SK-N-SH treated with all-trans-retinoic acid at 6 μM for 48 hours (cell line): ENCODE measurements around the gene SCART1.

ENCODE experiments used
- ARNTL ChIP-seq: fragments of 450-650 bp; formaldehyde crosslinking; IDR thresholded peaks from 2 replicates; pipeline ENCODE4 v1.5.0; 2020; ENCODE audit warnings: low read depth, mild to moderate bottlenecking, moderate library complexity, borderline replicate concordance
- ESRRG ChIP-seq: fragments of 250-450 bp; sonication (Bioruptor Pico); IDR thresholded peaks from 2 replicates; pipeline ENCODE4 v1.6.1; 2021; ENCODE audit warnings: mild to moderate bottlenecking
- GLIS3 ChIP-seq: fragments of 250-450 bp; sonication (Bioruptor Pico); IDR thresholded peaks from 2 replicates; pipeline ENCODE4 v1.5.0; 2020; ENCODE audit warnings: mild to moderate bottlenecking, moderate library complexity
- ISL1 ChIP-seq: fragments of 250-450 bp; sonication (Bioruptor Pico); IDR thresholded peaks from 2 replicates; pipeline ENCODE4 v2.1.2; 2022; ENCODE audit warnings: mild to moderate bottlenecking, moderate library complexity
- OSR1 ChIP-seq: fragments of 250-450 bp; sonication (Bioruptor Pico); IDR thresholded peaks from 2 replicates; pipeline ENCODE4 v1.8.0; 2022; ENCODE audit warnings: moderate library complexity, mild to moderate bottlenecking, inconsistent platforms
- PPARA ChIP-seq: fragments of 250-450 bp; sonication (Bioruptor Pico); IDR thresholded peaks from 2 replicates; pipeline ENCODE4 v1.5.0; 2020; ENCODE audit warnings: mild to moderate bottlenecking, borderline replicate concordance
- TSHZ2 ChIP-seq: fragments of 250-450 bp; sonication (Bioruptor Pico); IDR thresholded peaks from 2 replicates; pipeline ENCODE4 v1.5.0; 2020; ENCODE audit warnings: mild to moderate bottlenecking, moderate library complexity
- ZFP3 ChIP-seq: fragments of 250-450 bp; sonication (Bioruptor Pico); IDR thresholded peaks from 2 replicates; pipeline ENCODE4 v1.5.0; 2020; ENCODE audit warnings: mild to moderate bottlenecking, moderate library complexity
- ZFP30 ChIP-seq: fragments of 450-650 bp; formaldehyde crosslinking; IDR thresholded peaks from 2 replicates; pipeline ENCODE4 v1.5.0; 2022; ENCODE audit warnings: mild to moderate bottlenecking, moderate library complexity
- ZNF565 ChIP-seq: fragments of 450-650 bp; formaldehyde crosslinking; conservative IDR thresholded peaks from 2 replicates; pipeline ENCODE4 v1.5.0; 2020; ENCODE audit warnings: low read depth, mild to moderate bottlenecking, moderate library complexity
- TF ChIP-seq, protein P1 (sequence below): fragments of 250-450 bp; sonication (Bioruptor Pico); IDR thresholded peaks from 2 replicates; pipeline ENCODE4 v1.5.1; 2021; ENCODE audit warnings: mild to moderate bottlenecking, moderate library complexity
- TF ChIP-seq, protein P2 (sequence below): fragments of 250-450 bp; sonication (Bioruptor Pico); IDR thresholded peaks from 2 replicates; pipeline ENCODE4 v1.5.1; 2020; ENCODE audit warnings: low read depth, mild to moderate bottlenecking, moderate library complexity
- TF ChIP-seq, protein P3 (sequence below): fragments of 250-450 bp; sonication (Bioruptor Pico); IDR thresholded peaks from 2 replicates; pipeline ENCODE4 v1.8.0; 2021; ENCODE audit warnings: low read depth, mild to moderate bottlenecking, moderate library complexity, borderline replicate concordance

GRCh38 chr10:133462512-133463305 is 9.0 kb downstream of the SCART1 start:
- TF ChIP-seq ARNTL (CRISPR knock-in tag) = no peak
- TF ChIP-seq OSR1 (CRISPR knock-in tag) = no peak
- TF ChIP-seq ZFP30 (CRISPR knock-in tag) = no peak
- no peak for TF ChIP-seq ISL1
- TF ChIP-seq ZFP3 (CRISPR knock-in tag) = no peak
- TF ChIP-seq, protein P1, sequence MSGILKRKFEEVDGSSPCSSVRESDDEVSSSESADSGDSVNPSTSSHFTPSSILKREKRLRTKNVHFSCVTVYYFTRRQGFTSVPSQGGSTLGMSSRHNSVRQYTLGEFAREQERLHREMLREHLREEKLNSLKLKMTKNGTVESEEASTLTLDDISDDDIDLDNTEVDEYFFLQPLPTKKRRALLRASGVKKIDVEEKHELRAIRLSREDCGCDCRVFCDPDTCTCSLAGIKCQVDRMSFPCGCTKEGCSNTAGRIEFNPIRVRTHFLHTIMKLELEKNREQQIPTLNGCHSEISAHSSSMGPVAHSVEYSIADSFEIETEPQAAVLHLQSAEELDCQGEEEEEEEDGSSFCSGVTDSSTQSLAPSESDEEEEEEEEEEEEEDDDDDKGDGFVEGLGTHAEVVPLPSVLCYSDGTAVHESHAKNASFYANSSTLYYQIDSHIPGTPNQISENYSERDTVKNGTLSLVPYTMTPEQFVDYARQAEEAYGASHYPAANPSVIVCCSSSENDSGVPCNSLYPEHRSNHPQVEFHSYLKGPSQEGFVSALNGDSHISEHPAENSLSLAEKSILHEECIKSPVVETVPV (CRISPR knock-in tag) = no peak
- TF ChIP-seq PPARA (CRISPR knock-in tag) = no peak
- TF ChIP-seq, protein P2, sequence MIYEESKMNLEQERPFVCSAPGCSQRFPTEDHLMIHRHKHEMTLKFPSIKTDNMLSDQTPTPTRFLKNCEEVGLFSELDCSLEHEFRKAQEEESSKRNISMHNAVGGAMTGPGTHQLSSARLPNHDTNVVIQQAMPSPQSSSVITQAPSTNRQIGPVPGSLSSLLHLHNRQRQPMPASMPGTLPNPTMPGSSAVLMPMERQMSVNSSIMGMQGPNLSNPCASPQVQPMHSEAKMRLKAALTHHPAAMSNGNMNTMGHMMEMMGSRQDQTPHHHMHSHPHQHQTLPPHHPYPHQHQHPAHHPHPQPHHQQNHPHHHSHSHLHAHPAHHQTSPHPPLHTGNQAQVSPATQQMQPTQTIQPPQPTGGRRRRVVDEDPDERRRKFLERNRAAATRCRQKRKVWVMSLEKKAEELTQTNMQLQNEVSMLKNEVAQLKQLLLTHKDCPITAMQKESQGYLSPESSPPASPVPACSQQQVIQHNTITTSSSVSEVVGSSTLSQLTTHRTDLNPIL (CRISPR knock-in tag) = no peak
- no peak for TF ChIP-seq TSHZ2 (CRISPR knock-in tag)
- TF ChIP-seq GLIS3 (CRISPR knock-in tag) = no peak
- TF ChIP-seq ESRRG = no peak
- TF ChIP-seq, protein P3, sequence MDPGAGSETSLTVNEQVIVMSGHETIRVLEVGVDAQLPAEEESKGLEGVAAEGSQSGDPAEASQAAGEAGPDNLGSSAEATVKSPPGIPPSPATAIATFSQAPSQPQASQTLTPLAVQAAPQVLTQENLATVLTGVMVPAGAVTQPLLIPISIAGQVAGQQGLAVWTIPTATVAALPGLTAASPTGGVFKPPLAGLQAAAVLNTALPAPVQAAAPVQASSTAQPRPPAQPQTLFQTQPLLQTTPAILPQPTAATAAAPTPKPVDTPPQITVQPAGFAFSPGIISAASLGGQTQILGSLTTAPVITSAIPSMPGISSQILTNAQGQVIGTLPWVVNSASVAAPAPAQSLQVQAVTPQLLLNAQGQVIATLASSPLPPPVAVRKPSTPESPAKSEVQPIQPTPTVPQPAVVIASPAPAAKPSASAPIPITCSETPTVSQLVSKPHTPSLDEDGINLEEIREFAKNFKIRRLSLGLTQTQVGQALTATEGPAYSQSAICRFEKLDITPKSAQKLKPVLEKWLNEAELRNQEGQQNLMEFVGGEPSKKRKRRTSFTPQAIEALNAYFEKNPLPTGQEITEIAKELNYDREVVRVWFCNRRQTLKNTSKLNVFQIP (CRISPR knock-in tag) = no peak
- TF ChIP-seq ZNF565 (CRISPR knock-in tag) = no peak
